Activated CD8-positive, alpha-beta memory T cell treated with anti-CD3 and anti-CD28 coated beads, Interleukin-2, amount 50 U/mL, for 48 hours (primary cell): ENCODE measurements around the gene CKB.

ENCODE experiments used
- DNase-seq: peaks from one replicate; pipeline ENCODE4 v3.0.0-alpha.2; 2020

Gene CKB

GRCh38 chr14:103483600-103483999 lies 39.0 kb downstream of the CKB start:
- DNase-seq = no peak

GRCh38 chr14:103480595-103480994 lies 42.0 kb downstream of the CKB start:
- no peak for DNase-seq

DNA sequence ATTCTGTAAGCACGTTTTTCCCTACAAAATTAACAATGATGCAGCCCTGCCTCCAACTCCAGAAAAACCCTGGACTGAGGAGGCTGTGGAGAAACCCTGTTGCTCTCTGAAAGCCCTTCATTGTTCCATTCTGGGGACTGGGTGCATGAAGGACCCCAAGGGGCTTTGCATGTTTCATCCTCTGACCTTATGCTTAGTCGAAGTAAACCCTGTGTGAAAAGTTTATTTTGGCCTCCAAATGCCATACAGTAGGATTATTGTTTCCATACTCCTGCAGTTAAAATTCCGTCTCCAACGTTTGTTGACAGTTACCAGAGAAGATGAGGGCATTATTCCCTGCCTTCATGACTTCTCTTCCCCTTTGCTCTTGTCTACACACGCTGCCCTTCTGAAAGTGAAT lies 46.0 kb downstream of the CKB start:
- DNase-seq = no peak

DNA sequence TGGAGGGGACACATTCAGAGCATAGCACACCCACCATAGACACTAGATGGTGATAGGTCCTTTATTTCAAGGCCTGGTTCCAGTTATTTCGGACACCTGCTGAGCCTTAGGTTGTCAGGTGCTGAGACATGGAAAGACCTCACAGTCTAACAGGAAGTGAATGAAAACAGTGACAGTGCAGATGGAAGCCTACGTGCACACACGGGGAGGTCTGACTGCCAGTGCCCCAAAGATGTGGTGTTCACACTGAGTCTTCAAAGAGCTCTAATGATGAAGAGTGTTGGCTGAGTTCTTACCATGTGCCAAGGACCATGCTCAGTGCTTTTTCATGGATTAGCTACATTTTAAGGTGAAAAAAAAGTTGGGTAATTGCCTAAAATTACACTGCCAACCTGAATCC lies 46.6 kb downstream of the CKB start:
- no peak for DNase-seq

DNA sequence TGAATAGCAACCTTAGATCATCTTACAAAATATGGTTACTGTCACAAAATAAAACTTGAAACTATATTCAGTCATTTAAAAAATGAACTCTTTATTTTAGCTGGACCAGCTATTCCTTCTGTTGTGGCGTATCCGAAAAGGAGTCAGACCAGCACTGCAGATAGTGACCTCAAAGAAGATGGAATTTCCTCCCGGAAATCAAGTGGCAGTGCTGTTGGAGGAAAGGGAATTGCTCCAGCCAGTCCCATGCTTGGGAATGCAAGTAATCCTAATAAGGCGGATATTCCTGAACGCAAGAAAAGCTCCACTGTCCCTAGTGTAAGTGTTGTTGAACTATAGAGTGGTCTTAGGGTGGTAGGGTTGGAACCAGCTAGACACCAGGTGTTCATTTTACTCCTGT lies 47.7 kb downstream of the CKB start:
- DNase-seq = no peak

DNA sequence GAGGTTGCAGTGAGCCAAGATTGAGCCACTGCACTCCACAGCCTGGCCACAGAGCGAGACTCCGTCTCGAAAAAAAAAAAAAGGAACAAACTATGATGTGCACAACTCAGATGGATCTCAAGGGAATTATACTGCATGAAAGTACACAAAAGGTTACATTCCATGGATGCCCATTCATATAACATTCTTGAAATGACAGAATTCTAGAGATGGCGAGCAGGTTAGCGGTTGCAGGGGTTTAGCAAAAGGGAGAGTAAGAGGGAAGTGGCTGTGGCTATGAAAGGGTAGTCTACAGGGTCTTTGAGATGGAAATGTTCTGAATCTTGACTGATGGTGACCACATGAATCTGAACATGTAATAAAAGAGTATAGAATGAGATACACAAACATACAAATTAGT lies 49.7 kb downstream of the CKB start:
- no peak for DNase-seq
